K562 (cell line): ENCODE measurements around the gene MRPL52.

Source experiments
- CHD2 ChIP-seq: IDR thresholded peaks from 2 replicates; pipeline ENCODE4 v1.6.1; 2011; ENCODE audit warnings: low read depth, low read length
- CTCF ChIP-seq, 3 experiments: IDR thresholded peaks in 2 of 3; conservative IDR thresholded peaks in 1 of 3; 2 replicates each; pipeline ENCODE4 v1.5.1; 2011 to 2012; ENCODE audit warnings: low read length in 3 of 3, mild to moderate bottlenecking in 3 of 3, control low read depth in 2 of 3, improper control_type of control experiment in 1 of 3, inconsistent platforms in 1 of 3, low read depth in 1 of 3, mixed read lengths in 1 of 3, moderate library complexity in 1 of 3; ENCODE audit not compliant: insufficient read depth in 2 of 3
- FOXA1 ChIP-seq: fragments of 450-650 bp; IDR thresholded peaks from 2 replicates; pipeline ENCODE4 v1.6.1; 2016; ENCODE audit warnings: mild to moderate bottlenecking, borderline replicate concordance
- MXI1 ChIP-seq: IDR thresholded peaks from 2 replicates; pipeline ENCODE4 v1.6.1; 2011; ENCODE audit warnings: low read depth, mild to moderate bottlenecking, improper control_type of control experiment, low read length
- MYBL2 ChIP-seq, 2 experiments: fragments of 450-650 bp in 1 of 2; sonication (generic) in 1 of 2; formaldehyde crosslinking in 1 of 2; IDR thresholded peaks; 2 replicates each; pipeline versions ENCODE4 v1.6.1 to v1.8.1; 2017 to 2022; ENCODE audit warnings: borderline replicate concordance in 1 of 2, inconsistent platforms in 1 of 2, low read depth in 1 of 2, mild to moderate bottlenecking in 1 of 2, missing genetic modification reagents in 1 of 2, moderate library complexity in 1 of 2
- TF ChIP-seq, protein P1 (sequence below), 2 experiments: IDR thresholded peaks; 2 replicates each; pipeline ENCODE4 v1.6.1; 2012; ENCODE audit warnings: improper control_type of control experiment in 2 of 2, low read depth in 2 of 2, low read length in 2 of 2, borderline replicate concordance in 1 of 2

- TF ChIP-seq CHD2 (no peak), MYBL2 (IDR thresholded peaks at IDR 0.05; ENCODE audit: low read depth) (no peak), MYBL2 (CRISPR knock-in tag; IDR thresholded peaks at IDR 0.05; ENCODE audit: borderline replicate concordance) (no peak), FOXA1 (no peak), CTCF (IDR thresholded peaks at IDR 0.05 in 2 of 3, conservative IDR thresholded peaks at IDR 0.05 in 1 of 3; ENCODE audit: insufficient read depth in 2 of 3, low read depth in 1 of 3, low read length in 3 of 3) (peak in 2 of 3 experiments; percentile 21 to 24; a peak in 2 of 6 replicates), MXI1 (no peak)
- TF ChIP-seq, protein P1, sequence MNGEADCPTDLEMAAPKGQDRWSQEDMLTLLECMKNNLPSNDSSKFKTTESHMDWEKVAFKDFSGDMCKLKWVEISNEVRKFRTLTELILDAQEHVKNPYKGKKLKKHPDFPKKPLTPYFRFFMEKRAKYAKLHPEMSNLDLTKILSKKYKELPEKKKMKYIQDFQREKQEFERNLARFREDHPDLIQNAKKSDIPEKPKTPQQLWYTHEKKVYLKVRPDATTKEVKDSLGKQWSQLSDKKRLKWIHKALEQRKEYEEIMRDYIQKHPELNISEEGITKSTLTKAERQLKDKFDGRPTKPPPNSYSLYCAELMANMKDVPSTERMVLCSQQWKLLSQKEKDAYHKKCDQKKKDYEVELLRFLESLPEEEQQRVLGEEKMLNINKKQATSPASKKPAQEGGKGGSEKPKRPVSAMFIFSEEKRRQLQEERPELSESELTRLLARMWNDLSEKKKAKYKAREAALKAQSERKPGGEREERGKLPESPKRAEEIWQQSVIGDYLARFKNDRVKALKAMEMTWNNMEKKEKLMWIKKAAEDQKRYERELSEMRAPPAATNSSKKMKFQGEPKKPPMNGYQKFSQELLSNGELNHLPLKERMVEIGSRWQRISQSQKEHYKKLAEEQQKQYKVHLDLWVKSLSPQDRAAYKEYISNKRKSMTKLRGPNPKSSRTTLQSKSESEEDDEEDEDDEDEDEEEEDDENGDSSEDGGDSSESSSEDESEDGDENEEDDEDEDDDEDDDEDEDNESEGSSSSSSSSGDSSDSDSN (IDR thresholded peaks at IDR 0.05; ENCODE audit: borderline replicate concordance in 1 of 2, low read depth in 2 of 2, low read length in 2 of 2): no peak
Measured at GRCh38 chr14:22847661-22848341, 18.1 kb downstream of the MRPL52 start.
